NCI-H2107 (cell line): ENCODE measurements around the gene SOX1.

Experiments
- DNase-seq: peaks from one replicate; lab custom pipeline; 2025; lab: John Stamatoyannopoulos, UW

Gene SOX1

GRCh38 chr13:112106478-112107141 lies 39.7 kb downstream of the SOX1 start:
- DNase-seq = no peak

DNA sequence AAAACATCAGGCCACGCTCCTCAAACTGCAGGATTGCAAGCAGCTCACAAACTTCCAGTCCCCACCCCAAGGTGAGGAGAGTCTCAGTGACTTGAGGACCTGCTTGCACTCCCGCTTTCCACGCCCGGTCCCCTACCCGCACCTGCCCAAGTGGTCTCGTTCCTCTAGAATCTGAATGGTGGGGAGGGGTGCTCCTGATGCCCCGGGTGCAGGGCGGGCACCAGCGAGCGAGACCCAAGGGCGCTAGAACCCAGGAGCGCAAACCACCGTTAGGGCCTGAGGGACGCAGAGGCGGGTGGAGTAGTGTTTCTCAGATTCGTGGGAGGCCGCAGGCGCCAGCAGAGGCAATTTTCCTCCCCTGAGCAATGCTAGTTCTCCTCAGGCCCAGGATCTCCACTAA lies 40.3 kb downstream of the SOX1 start:
- no peak for DNase-seq

- DNase-seq = no peak
These were observed 43.5 kb downstream of the SOX1 start for GRCh38 chr13:112110479-112110878.

GRCh38 chr13:112111239-112111857 lies 44.4 kb downstream of the SOX1 start:
- no peak for DNase-seq

GRCh38 chr13:112112534-112113276 lies 45.8 kb downstream of the SOX1 start:
- no peak for DNase-seq

DNA sequence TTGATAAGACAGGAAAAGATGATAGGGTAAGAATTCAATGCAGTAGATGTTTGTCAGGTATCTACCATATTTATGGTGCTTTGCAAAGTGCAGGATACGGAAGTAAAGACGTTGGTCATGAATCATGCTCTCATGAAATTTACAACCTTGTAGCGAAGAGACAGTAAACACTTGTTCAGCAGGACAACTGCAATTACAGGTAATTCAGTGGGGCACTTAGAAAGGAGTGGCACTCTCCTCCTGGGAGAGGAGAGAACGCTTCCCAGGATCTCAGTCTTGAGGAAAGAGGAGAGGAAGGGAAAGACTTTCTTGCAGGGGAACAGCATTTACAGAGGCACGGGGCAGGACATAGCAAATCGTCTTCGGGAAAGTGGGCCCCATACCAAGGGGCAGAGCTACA lies 46.4 kb downstream of the SOX1 start:
- DNase-seq = no peak

DNA sequence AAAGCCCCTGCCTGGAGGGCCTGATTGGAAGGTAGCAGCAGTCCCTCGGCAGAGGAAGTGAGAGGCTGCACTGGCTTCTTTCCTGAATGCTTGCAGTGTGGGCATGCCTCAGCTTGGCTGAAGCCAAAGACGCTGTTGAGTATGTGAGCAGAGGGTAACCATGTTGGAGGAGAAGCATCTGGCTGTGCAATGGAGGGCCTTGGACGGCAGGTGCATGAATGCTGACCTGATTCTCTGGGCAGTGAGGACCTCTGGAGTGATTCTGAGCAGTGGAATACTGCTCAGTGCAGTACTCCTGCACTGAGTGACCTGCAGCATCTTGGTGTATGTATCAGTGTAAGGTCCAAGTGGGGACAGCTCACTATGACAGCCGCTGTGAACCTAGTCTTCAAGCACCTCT lies 46.9 kb downstream of the SOX1 start:
- DNase-seq = no peak

DNA sequence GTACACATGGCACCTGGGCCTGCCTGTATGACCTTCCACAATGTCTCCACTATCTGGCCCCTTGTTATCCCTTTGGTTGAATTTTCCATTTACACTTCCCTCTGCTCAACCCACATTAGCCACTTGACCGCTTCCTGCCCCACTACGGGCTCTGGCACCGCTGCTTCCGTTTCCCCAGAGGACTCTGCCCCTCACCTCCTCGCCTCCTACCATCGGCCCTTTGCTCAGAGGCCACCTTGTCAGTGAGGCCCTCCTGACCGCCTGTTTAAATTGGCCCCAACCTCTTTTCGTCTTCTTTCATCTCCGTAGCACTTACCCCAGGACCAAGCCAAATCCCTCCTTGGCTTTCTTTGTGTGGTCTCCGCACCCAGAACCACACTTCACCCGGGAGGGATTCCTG lies 47.4 kb downstream of the SOX1 start:
- DNase-seq = no peak

GRCh38 chr13:112115403-112116091 lies 48.6 kb downstream of the SOX1 start:
- DNase-seq = no peak

DNA sequence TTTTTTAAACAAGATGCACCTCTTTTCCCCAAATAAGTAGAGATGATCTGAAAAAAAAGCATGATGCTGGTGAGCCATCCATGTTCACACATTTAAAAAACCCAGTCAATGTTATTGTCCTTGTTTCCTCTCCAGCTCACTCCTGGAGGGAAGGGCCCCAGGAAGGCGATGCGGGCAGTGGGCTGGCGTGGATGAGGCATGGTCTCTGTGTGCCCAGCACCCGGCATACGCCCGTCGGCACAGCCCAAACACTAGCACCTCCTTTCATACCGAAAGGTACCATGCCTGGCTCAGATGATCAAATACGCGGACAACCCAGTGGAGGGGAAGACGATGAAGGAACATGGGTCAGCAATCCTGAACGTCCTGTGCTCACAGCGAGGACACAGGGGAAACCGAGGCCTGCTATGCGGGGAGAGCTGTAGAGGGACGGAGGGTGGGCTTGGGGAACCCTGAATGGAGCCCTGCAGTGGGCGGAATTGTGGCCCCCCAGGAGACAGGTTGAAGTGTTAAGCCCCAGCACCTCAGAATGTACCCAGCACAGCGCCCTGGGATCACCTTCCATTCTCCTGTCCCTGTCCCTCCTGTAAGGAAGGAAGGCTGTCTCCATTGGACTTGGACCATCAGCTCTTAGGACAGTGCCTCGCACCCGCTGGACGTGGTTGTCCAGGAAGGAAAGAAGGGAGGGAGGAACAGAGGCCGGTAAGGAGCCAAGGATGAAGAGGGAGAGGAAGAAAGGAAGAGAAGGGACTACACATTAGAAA lies 49.4 kb downstream of the SOX1 start:
- DNase-seq = no peak

GRCh38 chr13:112117258-112117954 lies 50.5 kb downstream of the SOX1 start:
- DNase-seq = no peak

DNA sequence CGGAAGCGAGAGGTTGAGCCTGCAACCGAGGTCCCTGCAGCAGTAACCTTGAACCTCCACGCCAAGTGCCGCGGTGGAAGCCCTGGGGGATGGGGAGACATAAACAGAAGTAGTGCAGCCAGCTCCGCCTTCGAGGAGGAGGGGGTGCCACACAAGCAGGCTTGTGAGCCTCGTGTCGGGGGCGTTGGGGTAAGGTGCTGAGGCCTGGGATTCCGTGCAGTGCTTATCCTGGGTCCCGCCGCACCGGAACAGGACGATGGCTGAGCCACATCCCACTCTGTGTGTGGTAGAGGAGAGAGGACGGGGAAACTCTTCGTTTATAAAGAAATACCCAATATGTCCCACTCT lies 51.0 kb downstream of the SOX1 start:
- no peak for DNase-seq

DNA sequence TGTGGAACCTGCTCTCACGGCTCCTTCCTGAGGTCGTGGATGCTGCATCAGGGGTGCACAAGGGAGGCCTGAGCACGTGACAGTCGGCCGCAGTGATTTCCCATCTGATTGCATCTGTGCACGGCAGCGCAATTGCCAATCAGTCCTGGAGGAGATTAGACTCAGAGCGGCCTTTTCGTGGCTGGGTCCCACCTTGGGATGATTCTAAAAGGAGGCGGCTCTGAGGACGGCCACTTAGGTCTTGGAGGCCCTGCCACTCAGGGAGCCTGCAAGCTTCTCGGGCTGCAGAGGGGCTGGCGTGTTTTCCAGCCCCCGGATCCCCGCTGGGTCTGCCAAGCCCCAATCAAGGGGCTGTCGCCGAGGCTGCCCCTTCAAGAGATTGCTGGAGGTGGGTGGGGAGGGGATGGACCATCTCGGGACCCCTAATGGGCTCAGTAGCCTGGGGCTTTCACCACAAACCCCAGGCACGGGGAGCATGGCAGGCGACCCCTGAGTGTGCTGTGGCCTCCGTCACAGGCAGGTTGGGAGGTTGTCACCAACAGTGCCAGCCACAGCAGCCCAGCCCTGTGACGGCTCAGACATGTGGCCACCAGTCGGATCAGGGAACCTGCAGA lies 51.6 kb downstream of the SOX1 start:
- DNase-seq = no peak

DNA sequence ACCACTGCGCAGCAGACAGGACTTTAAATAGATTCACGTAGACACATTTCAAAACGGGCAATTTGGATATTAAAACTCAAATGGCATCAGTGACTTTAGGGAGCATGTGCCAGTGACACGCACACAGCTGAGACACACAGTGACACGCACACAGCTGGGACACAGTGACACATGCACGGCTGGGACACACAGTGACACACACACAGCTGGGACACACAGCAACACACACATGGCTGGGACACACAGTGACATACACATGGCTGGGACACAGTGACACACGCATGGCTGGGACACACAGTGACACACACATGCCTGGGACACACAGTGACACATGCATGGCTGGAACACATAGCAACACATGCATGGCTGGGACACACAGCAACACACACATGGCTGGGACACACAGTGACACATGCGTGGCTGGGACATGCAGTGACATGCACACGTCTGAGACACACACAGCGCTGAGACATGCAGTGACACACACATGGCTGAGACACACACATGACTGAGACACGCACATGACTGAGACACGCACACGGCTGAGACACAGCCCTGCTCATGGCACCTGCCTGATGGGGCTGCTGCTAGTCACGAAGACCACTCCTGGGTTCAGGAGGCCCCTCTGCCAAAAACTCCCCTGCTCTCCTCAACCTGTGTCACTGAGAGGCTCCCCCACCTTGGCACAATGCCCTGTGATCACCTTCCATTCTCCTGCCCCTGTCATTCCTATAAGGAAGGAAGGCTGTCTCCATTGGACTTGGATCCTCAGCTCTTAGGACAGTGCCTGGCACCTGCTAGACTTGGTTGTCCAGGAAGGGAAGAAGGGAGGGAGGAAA lies 52.5 kb downstream of the SOX1 start:
- DNase-seq = no peak

GRCh38 chr13:112120031-112120373 lies 53.1 kb downstream of the SOX1 start:
- DNase-seq = no peak
